ENCODE measurements around the gene AKAP9.

DNA sequence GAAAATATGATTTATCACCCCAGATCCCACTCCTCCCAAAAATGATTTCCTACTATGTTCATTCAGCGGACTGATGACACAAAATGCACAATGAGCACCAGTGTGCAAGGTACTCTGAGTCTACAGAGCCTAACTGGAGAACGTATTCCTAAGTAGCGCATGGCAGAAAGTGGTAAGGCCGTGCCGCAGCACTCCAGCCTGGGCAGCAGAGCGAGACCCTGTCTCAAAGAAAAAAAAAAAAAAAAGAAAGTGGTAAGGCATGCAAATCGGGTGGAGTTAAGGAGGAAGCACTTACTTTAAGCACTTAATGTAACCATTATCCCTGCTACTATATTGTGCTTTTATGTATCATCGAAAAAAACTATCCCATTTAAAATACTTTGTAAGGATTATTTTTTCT, 168.2 kb downstream of the AKAP9 start:
- TF ChIP-seq, protein P1, sequence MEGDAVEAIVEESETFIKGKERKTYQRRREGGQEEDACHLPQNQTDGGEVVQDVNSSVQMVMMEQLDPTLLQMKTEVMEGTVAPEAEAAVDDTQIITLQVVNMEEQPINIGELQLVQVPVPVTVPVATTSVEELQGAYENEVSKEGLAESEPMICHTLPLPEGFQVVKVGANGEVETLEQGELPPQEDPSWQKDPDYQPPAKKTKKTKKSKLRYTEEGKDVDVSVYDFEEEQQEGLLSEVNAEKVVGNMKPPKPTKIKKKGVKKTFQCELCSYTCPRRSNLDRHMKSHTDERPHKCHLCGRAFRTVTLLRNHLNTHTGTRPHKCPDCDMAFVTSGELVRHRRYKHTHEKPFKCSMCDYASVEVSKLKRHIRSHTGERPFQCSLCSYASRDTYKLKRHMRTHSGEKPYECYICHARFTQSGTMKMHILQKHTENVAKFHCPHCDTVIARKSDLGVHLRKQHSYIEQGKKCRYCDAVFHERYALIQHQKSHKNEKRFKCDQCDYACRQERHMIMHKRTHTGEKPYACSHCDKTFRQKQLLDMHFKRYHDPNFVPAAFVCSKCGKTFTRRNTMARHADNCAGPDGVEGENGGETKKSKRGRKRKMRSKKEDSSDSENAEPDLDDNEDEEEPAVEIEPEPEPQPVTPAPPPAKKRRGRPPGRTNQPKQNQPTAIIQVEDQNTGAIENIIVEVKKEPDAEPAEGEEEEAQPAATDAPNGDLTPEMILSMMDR (IDR thresholded peaks at IDR 0.05) = no peak
- TF ChIP-seq POLR2A (IDR thresholded peaks at IDR 0.05) = no peak

All from Peyer's patch (tissue), 4 donors.